ENCODE measurements around the gene GLMN. TPM values are rescaled to one million over a fixed set of nuclear protein-coding genes. Genes with fewer than 3 reads are reported as not detected.

The GLMN gene
- total RNA-seq, 2 donors from 2014 or later, result 9.0 to 14.2 TPM

DNA sequence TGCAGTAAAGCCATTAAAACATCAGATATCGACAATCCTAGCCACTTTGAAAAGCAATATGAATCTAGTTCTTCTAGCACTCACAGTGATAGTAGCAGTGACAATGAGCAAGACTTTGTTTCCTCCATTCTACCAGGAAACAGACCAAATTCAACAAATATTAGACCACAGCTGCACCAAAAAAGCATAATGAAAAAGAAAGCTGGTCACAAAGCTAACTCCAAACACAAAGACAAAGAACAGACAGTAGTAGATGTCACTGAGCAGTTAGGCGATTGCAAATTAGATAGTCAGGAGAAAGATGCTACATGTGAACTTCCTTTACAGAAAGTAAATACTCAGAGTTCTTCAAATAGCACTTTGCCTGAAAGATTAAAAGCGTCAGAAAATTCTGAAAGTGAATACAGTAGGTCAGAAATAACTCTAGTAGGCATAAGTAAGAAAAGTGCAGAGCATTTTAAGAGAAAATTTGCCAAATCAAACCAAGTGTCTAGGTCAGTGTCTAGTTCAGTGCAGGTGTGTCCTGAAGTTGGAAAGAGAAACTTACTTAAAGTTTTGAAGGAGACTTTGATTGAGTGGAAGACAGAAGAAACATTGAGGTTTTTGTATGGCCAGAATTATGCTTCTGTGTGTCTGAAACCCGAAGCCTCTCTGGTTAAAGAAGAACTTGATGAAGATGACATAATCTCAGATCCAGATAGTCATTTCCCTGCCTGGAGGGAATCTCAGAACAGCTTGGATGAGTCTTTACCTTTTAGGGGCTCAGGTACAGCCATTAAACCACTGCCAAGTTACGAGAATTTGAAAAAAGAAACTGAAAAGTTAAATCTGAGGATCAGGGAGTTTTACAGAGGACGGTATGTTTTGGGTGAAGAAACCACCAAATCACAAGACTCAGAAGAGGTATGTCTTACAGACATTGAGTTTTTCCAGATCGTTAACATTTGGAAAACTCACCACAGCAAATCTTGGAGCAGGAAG lies 25.0 kb upstream of the GLMN start:
- H3K9me3 ChIP-seq, result peaks cover 6% of the 10 kb centered on the region
- peaks cover 12% of the 10 kb centered on the region for H3K36me3 ChIP-seq
- DNase-seq (ENCODE audit: low spot score) (no peak), ATAC-seq (ENCODE audit: insufficient number of reproducible peaks, low FRiP score, low read depth) (no peak)
- H3K27ac ChIP-seq, result no peak overlapping the region
- no peak for TF ChIP-seq CTCF (IDR thresholded peaks at IDR 0.05)
- H3K4me3 ChIP-seq, result no peak overlapping the region
- H3K27me3 ChIP-seq (replicated peaks; ENCODE audit: insufficient read depth), result no peaks in the 10 kb centered on the region
- no peaks in the 10 kb centered on the region for H3K4me1 ChIP-seq (ENCODE audit: control insufficient read depth in 1 of 2, low read depth in 2 of 2)

DNA sequence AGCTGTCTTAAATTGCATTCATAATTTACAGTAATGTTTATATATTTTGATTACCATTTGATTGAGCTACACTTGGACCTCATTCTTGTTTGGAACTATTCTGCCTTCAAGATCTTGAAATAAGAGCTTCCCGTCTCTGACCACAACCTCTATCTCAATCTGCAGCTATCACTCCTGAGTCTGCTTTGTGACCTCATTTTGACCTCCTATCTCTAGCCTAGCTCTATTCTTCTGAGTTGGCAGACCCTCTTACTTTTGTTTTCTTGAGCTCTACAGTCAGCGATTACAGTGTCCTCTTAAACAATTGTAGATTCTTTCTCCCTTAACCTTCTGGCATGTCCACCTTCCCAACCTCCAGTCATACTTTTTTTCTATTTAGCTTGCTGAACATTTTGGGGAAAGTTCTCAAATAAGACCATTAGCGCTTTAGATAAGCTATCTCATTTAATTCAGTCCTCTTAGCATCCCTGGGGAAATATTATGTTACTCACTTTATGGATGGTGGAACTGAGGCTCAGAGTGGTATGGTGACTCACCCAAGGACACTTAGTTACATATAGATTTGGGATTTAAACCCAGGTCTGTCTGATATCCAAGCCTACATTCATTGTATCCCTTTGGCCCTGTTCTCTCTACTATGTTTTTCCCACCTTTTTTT lies 19.2 kb upstream of the GLMN start:
- no peaks in the 10 kb centered on the region for H3K4me1 ChIP-seq (ENCODE audit: control insufficient read depth in 1 of 2, low read depth in 2 of 2)
- H3K9me3 ChIP-seq, result no peaks in the 10 kb centered on the region
- DNase-seq (ENCODE audit: low spot score) (no peak), ATAC-seq (ENCODE audit: insufficient number of reproducible peaks, low FRiP score, low read depth) (no peak)
- H3K4me3 ChIP-seq, result no peak overlapping the region
- H3K27me3 ChIP-seq (replicated peaks; ENCODE audit: insufficient read depth), result no peaks in the 10 kb centered on the region
- no peak for TF ChIP-seq CTCF (IDR thresholded peaks at IDR 0.05)
- H3K36me3 ChIP-seq, result no peaks in the 10 kb centered on the region
- no peak overlapping the region for H3K27ac ChIP-seq

DNA sequence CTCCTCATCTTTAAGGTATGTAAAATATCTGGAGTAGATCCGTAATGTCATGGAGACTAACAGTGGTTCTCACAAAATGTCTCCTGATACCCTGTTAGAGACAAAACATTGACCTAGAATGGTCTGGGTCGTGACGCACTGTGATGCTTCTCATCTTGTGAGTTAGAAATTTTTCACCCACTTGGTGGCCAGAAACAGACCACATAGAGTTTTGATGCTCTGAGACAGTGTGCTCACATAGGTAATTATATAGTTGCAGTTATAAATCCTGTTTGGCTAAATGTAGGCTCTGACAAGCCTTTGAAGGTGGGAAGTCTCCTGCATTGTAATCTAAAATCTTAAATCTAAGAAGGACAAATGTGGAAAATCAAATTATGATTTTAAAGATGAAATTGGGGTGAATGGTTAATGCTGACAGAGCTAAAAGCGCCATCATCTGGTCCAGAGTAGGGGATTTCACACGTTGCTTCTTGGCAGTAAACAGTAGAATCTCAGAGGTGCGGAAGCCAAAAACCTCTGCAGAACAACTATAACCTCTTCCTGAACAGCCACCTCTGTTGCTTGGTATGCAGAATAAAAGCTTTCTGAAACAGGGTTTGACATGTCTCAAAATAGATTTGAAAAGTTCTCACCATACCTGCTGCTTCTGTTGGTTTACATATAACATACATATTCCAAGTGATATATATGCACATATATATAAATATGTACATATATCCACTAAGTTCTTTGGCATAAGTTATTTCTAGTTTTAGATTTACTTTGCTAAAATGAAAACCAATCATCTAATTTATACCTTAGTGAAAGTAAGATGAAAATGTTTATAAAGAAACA lies 17.2 kb upstream of the GLMN start:
- ATAC-seq (ENCODE audit: insufficient number of reproducible peaks, low FRiP score, low read depth), result no peak
- H3K36me3 ChIP-seq, result no peaks in the 10 kb centered on the region

DNA sequence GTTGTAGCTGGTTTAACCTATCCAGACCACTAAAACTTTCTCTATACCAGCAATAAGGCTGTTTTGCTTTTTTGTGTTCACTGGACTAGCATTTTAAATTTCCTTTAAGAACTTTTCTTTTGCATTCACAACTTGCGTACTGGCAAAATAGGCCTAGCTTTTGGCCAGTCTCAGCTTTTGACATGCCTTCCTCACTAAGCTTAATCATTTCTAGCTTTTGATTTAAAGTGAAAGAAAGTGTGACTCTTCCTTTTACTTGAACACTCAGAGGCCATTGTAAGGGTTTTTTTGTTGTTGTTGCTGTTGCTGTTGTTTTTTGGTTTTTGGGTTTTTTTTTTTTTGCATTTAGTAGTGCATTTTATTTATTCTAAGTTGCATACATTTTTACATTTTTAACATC lies 15.2 kb upstream of the GLMN start:
- Histone ChIP-seq H3K4me1 (ENCODE audit: control insufficient read depth in 1 of 2, low read depth in 2 of 2) (no peaks in the 10 kb centered on the region), H3K27me3 (replicated peaks; ENCODE audit: insufficient read depth) (no peaks in the 10 kb centered on the region), H3K27ac (no peak overlapping the region), H3K9me3 (no peaks in the 10 kb centered on the region), H3K4me3 (no peak overlapping the region), H3K36me3 (no peaks in the 10 kb centered on the region)
- DNase-seq (ENCODE audit: low spot score) (no peak), ATAC-seq (ENCODE audit: insufficient number of reproducible peaks, low FRiP score, low read depth) (no peak)
- no peak for TF ChIP-seq CTCF (IDR thresholded peaks at IDR 0.05)

More for the DNA sequence above, 17.2 kb upstream of the GLMN start:
- TF ChIP-seq CTCF (IDR thresholded peaks at IDR 0.05), result no peak
- H3K4me3 ChIP-seq, result no peak overlapping the region
- H3K4me1 ChIP-seq (ENCODE audit: control insufficient read depth in 1 of 2, low read depth in 2 of 2), result no peaks in the 10 kb centered on the region
- H3K27me3 ChIP-seq (replicated peaks; ENCODE audit: insufficient read depth), result no peaks in the 10 kb centered on the region
- DNase-seq (ENCODE audit: low spot score), result no peak
- no peak overlapping the region for H3K27ac ChIP-seq
- H3K9me3 ChIP-seq, result no peaks in the 10 kb centered on the region
